KMS-11 (cell line): ENCODE measurements around the gene ALAD.

Experiments
- H2AFZ ChIP-seq: fragments of 200-600 bp; sonication (generic); 2 replicates; pipeline ENCODE4 v1.6.1; 2016; ENCODE audit warnings: antibody characterized with exemption, mixed run types, low read depth
- H3K27ac ChIP-seq: fragments of 200-600 bp; sonication (generic); 2 replicates; pipeline ENCODE4 v1.6.1; 2016; ENCODE audit warnings: mild to moderate bottlenecking, mixed run types
- H3K27me3 ChIP-seq: fragments of 200-600 bp; sonication (generic); 2 replicates; pipeline ENCODE4 v1.6.1; 2017; ENCODE audit warnings: mild to moderate bottlenecking, low read depth, mixed run types, moderate library complexity; ENCODE audit not compliant: insufficient read depth
- H3K36me3 ChIP-seq: fragments of 200-600 bp; sonication (generic); 2 replicates; pipeline ENCODE4 v1.6.1; 2017; ENCODE audit warnings: mild to moderate bottlenecking, mixed run types; ENCODE audit not compliant: insufficient read depth
- H3K4me1 ChIP-seq: fragments of 200-600 bp; sonication (generic); 2 replicates; pipeline ENCODE4 v1.6.1; 2016; ENCODE audit warnings: mild to moderate bottlenecking, low read depth, mixed run types; ENCODE audit not compliant: poor library complexity, severe bottlenecking
- H3K4me2 ChIP-seq: fragments of 200-600 bp; sonication (generic); 2 replicates; pipeline ENCODE4 v1.7.0; 2016; ENCODE audit warnings: mild to moderate bottlenecking, mixed run types
- H3K4me3 ChIP-seq: fragments of 200-600 bp; sonication (generic); IDR thresholded peaks from 2 replicates; pipeline ENCODE4 v1.6.1; 2017; ENCODE audit warnings: low read depth, low read length, mixed read lengths; ENCODE audit not compliant: insufficient read depth
- H3K79me2 ChIP-seq: fragments of 200-600 bp; sonication (generic); 2 replicates; pipeline ENCODE4 v1.6.1; 2016; ENCODE audit warnings: low read depth, mixed run types; ENCODE audit not compliant: insufficient read depth
- H3K9ac ChIP-seq: fragments of 200-600 bp; sonication (generic); 2 replicates; pipeline ENCODE4 v1.6.1; 2016; ENCODE audit warnings: mild to moderate bottlenecking, mixed run types
- H4K20me1 ChIP-seq: fragments of 200-600 bp; sonication (generic); 2 replicates; pipeline ENCODE4 v1.6.1; 2016; ENCODE audit warnings: mild to moderate bottlenecking, mixed run types; ENCODE audit not compliant: insufficient read depth
- CTCF ChIP-seq: fragments of 200-600 bp; sonication (generic); conservative IDR thresholded peaks from 2 replicates; pipeline ENCODE4 v1.6.1; 2017; ENCODE audit warnings: low read depth, mild to moderate bottlenecking, antibody characterized with exemption, low read length, moderate library complexity, mixed read lengths

The ALAD gene

GRCh38 chr9:113426701-113427100, 25.6 kb upstream of the ALAD start:
- Histone ChIP-seq H3K4me2 (no peak overlapping the region), H3K9ac (no peak overlapping the region), H3K4me1 (no peaks in the 10 kb centered on the region), H2AFZ (no peak overlapping the region), H4K20me1 (no peaks in the 10 kb centered on the region), H3K27ac (no peak overlapping the region), H3K36me3 (no peaks in the 10 kb centered on the region), H3K79me2 (no peaks in the 10 kb centered on the region), H3K4me3 (no peak overlapping the region), H3K27me3 (no peaks in the 10 kb centered on the region)
- no peak for TF ChIP-seq CTCF

- no peak overlapping the region for H3K27ac ChIP-seq
- no peak overlapping the region for H3K4me2 ChIP-seq
Observed at GRCh38 chr9:113425072-113425471, 24.0 kb upstream of the ALAD start.

GRCh38 chr9:113421726-113422125, 20.6 kb upstream of the ALAD start:
- no peaks in the 10 kb centered on the region for H3K79me2 ChIP-seq
- no peak overlapping the region for H3K4me3 ChIP-seq
- H3K36me3 ChIP-seq: no peaks in the 10 kb centered on the region
- no peaks in the 10 kb centered on the region for H4K20me1 ChIP-seq
- no peak overlapping the region for H3K9ac ChIP-seq
- no peak overlapping the region for H2AFZ ChIP-seq
- H3K27ac ChIP-seq: no peak overlapping the region
- TF ChIP-seq CTCF: no peak
- H3K4me1 ChIP-seq: no peaks in the 10 kb centered on the region
- H3K4me2 ChIP-seq: no peak overlapping the region
- H3K27me3 ChIP-seq: no peaks in the 10 kb centered on the region

More at GRCh38 chr9:113425072-113425471, 24.0 kb upstream of the ALAD start:
- TF ChIP-seq CTCF: no peak
- Histone ChIP-seq H2AFZ (no peak overlapping the region), H4K20me1 (no peaks in the 10 kb centered on the region), H3K79me2 (no peaks in the 10 kb centered on the region), H3K4me1 (no peaks in the 10 kb centered on the region), H3K36me3 (no peaks in the 10 kb centered on the region), H3K9ac (no peak overlapping the region), H3K4me3 (no peak overlapping the region), H3K27me3 (no peaks in the 10 kb centered on the region)

GRCh38 chr9:113417370-113417769, 16.3 kb upstream of the ALAD start:
- H2AFZ ChIP-seq: no peak overlapping the region
- TF ChIP-seq CTCF: no peak
- H3K9ac ChIP-seq: no peak overlapping the region
- H3K4me3 ChIP-seq: no peak overlapping the region
- H3K27ac ChIP-seq: no peak overlapping the region
- no peaks in the 10 kb centered on the region for H4K20me1 ChIP-seq
- no peaks in the 10 kb centered on the region for H3K27me3 ChIP-seq
- H3K36me3 ChIP-seq: no peaks in the 10 kb centered on the region
- H3K4me2 ChIP-seq: no peak overlapping the region
- no peaks in the 10 kb centered on the region for H3K79me2 ChIP-seq
- no peaks in the 10 kb centered on the region for H3K4me1 ChIP-seq
